ENCODE results near the gene C2orf49.

Gene C2orf49

DNA sequence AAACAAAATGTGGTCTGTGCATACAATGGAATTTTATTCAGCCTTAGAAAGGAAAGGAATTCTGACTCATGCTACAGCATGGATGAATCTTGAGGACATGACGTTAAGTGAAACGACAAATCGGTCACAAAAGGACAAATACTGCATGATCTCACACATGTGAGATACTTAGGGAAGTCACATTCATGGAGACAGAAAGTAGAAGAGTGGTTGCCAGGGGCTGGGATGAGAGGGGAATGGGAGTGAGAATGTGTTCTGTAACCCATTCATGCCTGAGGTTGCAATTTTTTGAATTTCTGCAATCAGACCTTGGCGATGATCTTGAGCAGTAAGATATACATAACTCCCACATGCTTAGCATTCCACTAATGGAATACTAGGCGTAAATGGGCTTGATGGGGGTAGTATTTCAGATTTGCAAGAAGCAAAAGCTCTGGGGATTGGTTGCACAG, 39.5 kb downstream of the C2orf49 start:
- DNase-seq (ENCODE audit: low spot score): no peak
- Mint-ChIP-seq H3K9me3 (no peaks in the 10 kb centered on the region), H3K27me3 (ENCODE audit: low read depth) (no peaks in the 10 kb centered on the region), H3K27ac (no peak overlapping the region), H3K4me3 (no peak overlapping the region), H3K36me3 (ENCODE audit: low read depth) (peaks cover 4% of the 10 kb centered on the region), H3K4me1 (ENCODE audit: low read depth) (peaks cover 25% of the 10 kb centered on the region)

DNA sequence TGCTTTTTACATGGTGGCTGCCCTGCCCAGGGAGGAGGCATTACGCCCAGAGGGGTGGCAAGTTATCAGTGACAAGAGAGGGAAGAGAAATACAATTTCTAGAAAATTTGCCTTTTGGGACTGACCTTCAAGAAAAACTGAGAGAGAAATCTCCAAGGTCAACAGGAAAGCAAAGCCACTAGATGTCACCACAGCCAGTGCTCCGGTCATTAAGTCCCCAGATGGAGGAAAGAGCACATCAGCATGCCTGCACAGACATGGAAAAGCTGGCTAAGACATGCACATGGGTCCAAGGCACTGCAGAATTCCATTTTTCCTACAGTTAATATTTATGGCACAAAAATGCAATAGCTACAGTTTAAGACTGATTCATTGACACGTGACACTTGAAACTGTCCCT, 40.5 kb downstream of the C2orf49 start:
- Mint-ChIP-seq H3K9me3 (no peaks in the 10 kb centered on the region), H3K4me1 (ENCODE audit: low read depth) (peaks cover 24% of the 10 kb centered on the region), H3K4me3 (no peak overlapping the region), H3K36me3 (ENCODE audit: low read depth) (peaks cover 3% of the 10 kb centered on the region), H3K27me3 (ENCODE audit: low read depth) (no peaks in the 10 kb centered on the region), H3K27ac (no peak overlapping the region)
- DNase-seq (ENCODE audit: low spot score): no peak

DNA sequence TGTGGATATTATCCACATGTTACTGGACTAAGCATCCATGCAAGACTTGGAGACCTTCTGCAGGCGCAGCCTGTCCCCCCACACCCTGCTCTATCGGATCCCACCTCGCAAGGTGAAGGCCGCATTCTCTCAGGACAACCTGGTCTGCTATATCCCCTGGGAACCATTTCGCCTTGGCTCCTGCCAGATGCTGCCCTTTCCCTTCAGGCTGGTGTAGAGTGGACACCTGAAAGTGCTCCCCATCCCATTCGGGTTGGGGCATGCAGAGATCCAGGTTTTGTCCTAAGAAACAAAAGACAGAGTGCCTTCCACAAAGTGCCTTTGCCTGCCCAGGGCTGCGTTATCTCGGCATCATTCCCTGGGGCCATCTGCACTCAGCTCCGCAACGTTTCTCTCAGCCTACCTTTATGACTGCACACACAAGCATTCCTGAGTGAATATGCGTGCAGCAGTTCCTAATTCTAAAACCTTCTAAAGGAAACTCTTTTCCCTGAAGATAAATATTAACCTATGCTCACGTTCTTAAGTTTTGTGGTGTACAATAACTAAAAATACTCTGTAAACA, 41.0 kb downstream of the C2orf49 start:
- DNase-seq (ENCODE audit: low spot score): no peak
- H3K4me1 Mint-ChIP-seq (ENCODE audit: low read depth): peaks cover 19% of the 10 kb centered on the region
- H3K27me3 Mint-ChIP-seq (ENCODE audit: low read depth): no peaks in the 10 kb centered on the region
- H3K4me3 Mint-ChIP-seq: no peak overlapping the region
- H3K36me3 Mint-ChIP-seq (ENCODE audit: low read depth): peaks cover 2% of the 10 kb centered on the region
- no peaks in the 10 kb centered on the region for H3K9me3 Mint-ChIP-seq
- H3K27ac Mint-ChIP-seq: no peak overlapping the region

DNA sequence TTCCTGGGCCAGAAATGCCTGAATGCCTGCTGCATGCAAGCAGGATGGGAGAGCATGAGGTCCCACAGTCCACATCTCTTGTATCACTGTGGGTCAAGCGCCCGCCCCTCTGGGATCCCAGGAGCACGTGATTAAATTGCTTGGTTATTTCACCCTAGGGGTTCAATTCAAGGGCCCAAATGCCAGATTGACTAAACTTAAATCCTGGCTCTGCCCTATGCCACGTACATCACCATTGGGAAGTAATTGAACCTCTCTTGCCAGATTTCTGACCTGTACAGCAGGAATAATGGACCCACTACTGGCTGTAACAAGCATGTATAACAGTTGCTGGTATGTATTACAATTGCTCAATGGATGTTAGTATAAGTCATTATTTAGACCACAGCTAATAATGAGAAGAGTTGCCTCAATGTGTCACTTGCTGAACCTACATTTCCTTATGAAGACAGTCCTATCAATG, 41.6 kb downstream of the C2orf49 start:
- peaks cover 14% of the 10 kb centered on the region for H3K4me1 Mint-ChIP-seq (ENCODE audit: low read depth)
- no peak overlapping the region for H3K4me3 Mint-ChIP-seq
- no peak overlapping the region for H3K27ac Mint-ChIP-seq
- H3K9me3 Mint-ChIP-seq: no peaks in the 10 kb centered on the region
- peaks cover 1% of the 10 kb centered on the region for H3K36me3 Mint-ChIP-seq (ENCODE audit: low read depth)
- DNase-seq (ENCODE audit: low spot score): no peak
- H3K27me3 Mint-ChIP-seq (ENCODE audit: low read depth): no peaks in the 10 kb centered on the region

DNA sequence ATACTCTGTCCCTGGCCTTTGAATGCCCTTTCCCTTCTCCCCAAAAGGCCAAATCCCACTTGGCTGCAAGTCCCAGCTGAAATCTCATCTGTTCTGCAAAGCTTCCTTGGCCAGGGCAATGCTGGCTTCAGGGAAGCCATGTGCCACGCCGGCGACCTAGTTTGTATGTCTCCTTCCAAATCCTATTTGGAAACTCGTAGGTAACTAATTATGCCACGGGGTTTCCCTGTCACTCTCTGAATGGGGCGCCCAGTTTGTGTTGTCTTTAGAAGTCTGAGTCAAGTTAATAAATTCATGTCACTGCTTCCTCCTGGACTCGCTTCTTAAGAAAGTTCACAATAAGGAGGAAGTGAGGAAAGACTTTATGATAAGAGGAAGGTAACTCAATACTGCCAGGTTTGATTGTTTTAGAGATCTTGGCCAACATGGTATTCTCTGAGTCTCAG, 42.4 kb downstream of the C2orf49 start:
- no peak overlapping the region for H3K27ac Mint-ChIP-seq
- H3K36me3 Mint-ChIP-seq (ENCODE audit: low read depth): no peaks in the 10 kb centered on the region
- no peaks in the 10 kb centered on the region for H3K9me3 Mint-ChIP-seq
- H3K27me3 Mint-ChIP-seq (ENCODE audit: low read depth): no peaks in the 10 kb centered on the region
- H3K4me1 Mint-ChIP-seq (ENCODE audit: low read depth): peaks cover 7% of the 10 kb centered on the region
- H3K4me3 Mint-ChIP-seq: no peak overlapping the region
- no peak for DNase-seq (ENCODE audit: low spot score)

DNA sequence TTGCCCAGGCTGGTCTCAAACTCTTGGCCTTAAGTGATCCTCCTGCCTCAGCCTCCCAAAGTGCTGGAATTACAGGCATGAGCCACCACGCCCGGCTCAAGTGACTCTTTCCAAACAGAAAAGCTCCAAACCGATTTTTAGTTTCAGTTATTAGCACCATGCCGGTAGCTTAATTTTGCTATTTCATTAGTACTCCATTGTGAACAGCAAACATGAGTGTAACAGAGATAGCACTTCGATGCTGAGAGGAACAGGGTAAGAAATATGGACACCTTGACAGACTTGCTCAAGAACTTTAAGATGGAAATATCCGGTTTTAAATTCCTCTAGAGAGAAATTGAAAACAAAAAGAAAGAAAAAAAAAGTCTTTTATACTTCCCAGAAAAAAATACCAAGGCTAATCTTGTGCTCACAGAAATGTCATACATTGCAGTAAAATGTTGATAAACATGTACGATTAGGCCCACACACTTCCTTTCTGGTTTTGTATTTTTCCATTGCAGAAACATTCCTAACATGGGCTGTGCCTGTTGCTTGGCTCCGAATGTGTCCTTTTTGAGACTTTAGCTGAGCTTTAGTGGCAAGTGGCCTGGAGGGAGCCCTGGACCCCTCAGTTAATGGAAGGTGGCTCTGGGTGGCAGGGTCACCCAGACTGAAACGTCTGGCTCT, 43.2 kb downstream of the C2orf49 start:
- H3K27ac Mint-ChIP-seq: no peak overlapping the region
- H3K27me3 Mint-ChIP-seq (ENCODE audit: low read depth): no peaks in the 10 kb centered on the region
- no peak for DNase-seq (ENCODE audit: low spot score)
- no peaks in the 10 kb centered on the region for H3K36me3 Mint-ChIP-seq (ENCODE audit: low read depth)
- no peak overlapping the region for H3K4me3 Mint-ChIP-seq
- peaks cover 5% of the 10 kb centered on the region for H3K4me1 Mint-ChIP-seq (ENCODE audit: low read depth)
- no peaks in the 10 kb centered on the region for H3K9me3 Mint-ChIP-seq

DNA sequence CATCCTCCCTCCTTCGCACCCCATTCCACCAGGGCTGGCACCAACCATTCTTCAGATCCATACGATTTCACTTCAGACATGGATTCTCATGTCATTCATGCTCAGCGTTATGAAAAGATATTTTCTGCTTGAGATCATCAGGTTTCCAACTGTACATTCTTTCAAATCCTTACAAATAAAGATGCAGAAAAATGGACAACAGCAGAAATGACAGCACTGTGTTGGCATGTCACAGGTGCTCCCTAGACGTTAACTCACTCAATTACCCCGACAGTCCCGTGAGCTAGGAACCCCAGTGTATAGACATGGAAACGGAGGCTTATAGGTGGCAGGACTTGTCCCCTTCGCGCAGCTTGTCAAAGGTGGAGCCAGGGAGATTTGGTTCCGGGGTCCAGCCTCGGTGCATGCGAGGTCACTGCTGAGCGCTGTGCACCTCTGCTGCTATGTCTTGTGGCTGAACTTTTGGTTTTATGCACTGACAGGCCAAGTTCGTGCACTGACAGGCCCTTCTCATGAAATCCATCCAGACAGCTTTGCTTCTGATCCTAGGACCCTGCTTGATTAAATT, 43.8 kb downstream of the C2orf49 start:
- H3K36me3 Mint-ChIP-seq (ENCODE audit: low read depth): no peaks in the 10 kb centered on the region
- H3K4me3 Mint-ChIP-seq: no peak overlapping the region
- DNase-seq (ENCODE audit: low spot score): no peak
- H3K27ac Mint-ChIP-seq: no peak overlapping the region
- no peaks in the 10 kb centered on the region for H3K9me3 Mint-ChIP-seq
- H3K4me1 Mint-ChIP-seq (ENCODE audit: low read depth): peaks cover 5% of the 10 kb centered on the region
- no peaks in the 10 kb centered on the region for H3K27me3 Mint-ChIP-seq (ENCODE audit: low read depth)

DNA sequence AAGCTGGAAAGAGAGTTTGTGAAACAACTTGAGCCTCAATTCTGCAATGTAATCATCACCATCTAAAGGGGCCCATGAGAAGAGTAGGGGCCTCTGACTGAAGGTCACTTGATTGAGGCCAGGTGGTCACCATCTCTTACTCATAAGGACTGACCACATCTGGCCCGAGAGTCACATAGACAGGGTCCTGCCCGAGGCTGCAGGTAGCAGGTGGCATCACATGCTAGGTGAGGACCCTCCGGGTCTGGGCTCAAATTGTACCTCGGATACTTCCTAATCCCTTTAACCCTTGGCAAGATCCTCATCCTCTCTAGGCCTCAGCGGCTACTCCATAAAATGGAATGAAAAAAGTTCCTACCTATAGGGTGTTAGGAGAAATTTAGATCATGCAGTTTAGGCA, 44.8 kb downstream of the C2orf49 start:
- peaks cover 5% of the 10 kb centered on the region for H3K4me1 Mint-ChIP-seq (ENCODE audit: low read depth)
- no peaks in the 10 kb centered on the region for H3K36me3 Mint-ChIP-seq (ENCODE audit: low read depth)
- no peak overlapping the region for H3K4me3 Mint-ChIP-seq
- no peak overlapping the region for H3K27ac Mint-ChIP-seq
- no peaks in the 10 kb centered on the region for H3K27me3 Mint-ChIP-seq (ENCODE audit: low read depth)
- no peak for DNase-seq (ENCODE audit: low spot score)
- H3K9me3 Mint-ChIP-seq: no peaks in the 10 kb centered on the region

DNA sequence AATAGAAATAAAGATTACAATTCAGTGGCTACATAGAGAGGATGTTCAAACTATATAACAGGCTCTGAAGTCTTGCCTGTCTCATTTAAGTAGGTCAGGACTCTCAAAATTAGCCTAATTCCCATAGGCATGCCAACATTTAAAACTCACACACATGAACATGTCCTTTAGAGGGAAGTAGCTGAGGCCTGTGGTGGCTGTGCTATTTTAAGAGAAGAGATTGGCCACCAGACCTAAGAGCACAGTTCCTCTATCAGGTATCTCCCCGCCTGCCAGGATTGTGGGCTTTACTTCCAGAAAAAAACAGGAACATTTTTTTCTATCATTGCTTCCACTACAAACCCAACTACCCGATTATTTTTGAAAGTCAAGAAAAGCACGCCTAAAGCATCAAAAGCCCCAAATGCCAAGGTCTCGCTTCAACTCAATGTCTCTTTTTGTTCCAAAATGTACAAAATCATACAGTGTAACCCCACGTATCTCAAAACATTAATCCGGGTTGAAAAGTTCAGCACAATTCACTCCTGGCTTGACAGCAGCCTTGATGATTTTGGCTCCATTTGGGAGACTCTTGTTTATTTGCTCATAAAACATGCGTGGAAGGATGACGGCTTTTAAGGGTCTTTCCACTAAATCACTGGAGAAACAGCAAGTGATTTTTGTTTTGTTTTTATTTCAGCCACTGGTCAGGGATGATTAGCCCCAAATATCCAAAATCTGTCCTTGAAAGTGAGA, 46.3 kb downstream of the C2orf49 start:
- Mint-ChIP-seq H3K27me3 (ENCODE audit: low read depth) (no peaks in the 10 kb centered on the region), H3K9me3 (no peaks in the 10 kb centered on the region), H3K4me1 (ENCODE audit: low read depth) (peaks cover 5% of the 10 kb centered on the region), H3K27ac (no peak overlapping the region), H3K36me3 (ENCODE audit: low read depth) (no peaks in the 10 kb centered on the region), H3K4me3 (no peak overlapping the region)
- DNase-seq (ENCODE audit: low spot score): no peak

DNA sequence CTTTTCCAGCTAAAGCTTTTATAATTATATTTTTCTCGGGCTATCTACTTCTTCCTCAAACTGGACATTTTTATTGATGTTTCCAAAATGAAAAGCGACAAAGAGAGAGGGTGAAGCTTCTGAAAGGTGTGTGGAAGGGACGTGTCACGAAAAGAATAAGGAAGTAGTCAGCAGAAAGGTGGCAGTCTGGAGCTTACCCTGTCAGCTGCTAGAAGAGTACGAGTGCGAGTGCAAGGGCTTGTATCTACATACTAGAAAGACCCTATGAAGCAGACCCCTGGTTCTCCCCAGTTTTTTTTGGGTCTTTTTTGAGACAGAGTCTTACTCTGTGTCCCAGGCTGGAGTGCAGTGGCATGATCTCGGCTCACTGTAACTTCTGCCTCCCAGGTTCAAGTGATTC, 46.9 kb downstream of the C2orf49 start:
- no peak overlapping the region for H3K4me3 Mint-ChIP-seq
- no peak overlapping the region for H3K27ac Mint-ChIP-seq
- H3K4me1 Mint-ChIP-seq (ENCODE audit: low read depth): peaks cover 5% of the 10 kb centered on the region
- no peak for DNase-seq (ENCODE audit: low spot score)
- H3K27me3 Mint-ChIP-seq (ENCODE audit: low read depth): no peaks in the 10 kb centered on the region
- H3K9me3 Mint-ChIP-seq: no peaks in the 10 kb centered on the region
- H3K36me3 Mint-ChIP-seq (ENCODE audit: low read depth): no peaks in the 10 kb centered on the region

DNA sequence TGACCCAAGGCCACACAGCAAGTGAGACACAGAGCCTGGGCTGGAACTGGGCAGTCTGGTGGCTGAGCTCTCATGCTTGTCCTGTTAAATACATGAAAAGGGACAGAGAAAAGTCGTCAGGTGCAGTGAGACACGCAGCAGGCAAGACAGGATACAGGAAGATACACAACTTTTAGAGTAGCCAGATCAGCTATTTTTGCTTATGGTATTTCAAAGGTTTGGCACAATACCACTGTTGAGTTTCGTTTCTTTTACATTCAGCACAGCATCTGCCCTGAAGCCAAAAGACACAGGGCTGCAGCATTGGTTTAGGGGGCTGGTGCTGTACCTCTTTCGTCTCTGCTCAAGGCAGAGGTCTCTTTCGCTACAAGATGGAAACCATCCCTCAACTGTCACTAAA, 47.5 kb downstream of the C2orf49 start:
- H3K9me3 Mint-ChIP-seq: no peaks in the 10 kb centered on the region
- peaks cover 3% of the 10 kb centered on the region for H3K4me1 Mint-ChIP-seq (ENCODE audit: low read depth)

DNA sequence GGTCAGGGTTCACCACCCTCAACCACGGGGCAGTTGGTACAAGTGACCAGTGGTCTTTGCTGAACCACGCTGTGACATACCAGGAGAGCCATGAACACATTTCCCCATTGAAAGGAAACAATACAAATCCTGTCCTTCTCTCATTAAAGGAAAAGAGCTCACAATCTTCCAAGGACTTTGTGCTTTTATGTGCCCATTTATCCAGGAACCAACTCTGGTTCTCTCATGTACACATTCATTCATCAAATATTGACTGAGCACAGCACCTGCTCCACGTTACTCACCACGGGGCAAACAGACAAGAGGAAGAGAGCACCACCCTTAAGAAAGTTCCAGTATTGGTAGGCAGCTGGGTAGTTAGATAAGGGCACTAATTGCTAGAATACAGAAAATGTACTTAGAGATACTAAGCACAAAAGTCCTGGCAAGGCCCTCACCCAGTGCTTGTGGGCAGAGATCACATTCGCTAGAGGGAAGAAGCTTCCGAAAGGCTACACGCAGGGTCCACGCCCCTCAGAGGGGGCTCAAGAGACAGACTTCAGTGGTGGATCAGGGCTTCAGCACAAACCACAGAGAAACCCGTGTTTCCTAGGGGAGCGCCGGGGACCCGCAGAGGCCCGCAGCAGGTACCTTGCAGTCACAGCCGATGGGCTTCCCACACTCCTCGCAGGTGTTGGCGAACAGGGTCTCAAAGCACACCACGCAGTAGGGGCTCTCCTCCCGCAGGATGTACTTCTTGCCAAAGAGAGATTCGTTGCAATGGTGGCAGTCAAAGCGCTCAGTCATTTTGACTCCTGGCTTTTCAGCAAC, 48.6 kb downstream of the C2orf49 start:
- Mint-ChIP-seq H3K4me1 (ENCODE audit: low read depth) (no peaks in the 10 kb centered on the region), H3K27ac (no peak overlapping the region), H3K27me3 (ENCODE audit: low read depth) (no peaks in the 10 kb centered on the region), H3K9me3 (no peaks in the 10 kb centered on the region), H3K36me3 (ENCODE audit: low read depth) (no peaks in the 10 kb centered on the region), H3K4me3 (no peak overlapping the region)
- no peak for DNase-seq (ENCODE audit: low spot score)

More for the DNA sequence above, 47.5 kb downstream of the C2orf49 start:
- H3K27me3 Mint-ChIP-seq (ENCODE audit: low read depth): no peaks in the 10 kb centered on the region
- H3K27ac Mint-ChIP-seq: no peak overlapping the region
- no peaks in the 10 kb centered on the region for H3K36me3 Mint-ChIP-seq (ENCODE audit: low read depth)
- no peak for DNase-seq (ENCODE audit: low spot score)
- no peak overlapping the region for H3K4me3 Mint-ChIP-seq

DNA sequence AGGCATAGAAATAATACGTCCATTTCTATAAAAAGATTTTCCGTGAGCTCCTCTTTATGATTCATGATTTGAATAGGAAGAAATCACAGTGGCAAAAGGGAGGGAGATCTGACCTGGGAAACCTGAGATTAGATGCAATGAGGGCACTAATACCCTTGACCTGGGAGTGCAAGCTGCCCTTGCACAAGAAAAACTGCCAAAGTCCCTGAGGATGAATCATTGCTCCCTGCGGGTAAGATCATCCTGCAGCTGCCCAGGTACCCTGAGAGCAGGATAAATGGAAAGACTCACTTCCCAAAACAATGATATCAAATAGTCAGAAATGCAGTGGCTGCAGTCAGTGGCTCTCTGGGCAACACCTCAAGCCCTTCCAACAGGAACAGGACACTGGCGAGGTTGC, 49.9 kb downstream of the C2orf49 start:
- no peak for DNase-seq (ENCODE audit: low spot score)
- Mint-ChIP-seq H3K27ac (no peak overlapping the region), H3K27me3 (ENCODE audit: low read depth) (no peaks in the 10 kb centered on the region), H3K9me3 (no peaks in the 10 kb centered on the region), H3K36me3 (ENCODE audit: low read depth) (no peaks in the 10 kb centered on the region), H3K4me1 (ENCODE audit: low read depth) (no peaks in the 10 kb centered on the region), H3K4me3 (no peak overlapping the region)
